ENCODE results near the gene PTPN2. TPM values are rescaled to one million over a fixed set of nuclear protein-coding genes. Genes with fewer than 3 reads are reported as not detected.

Gene PTPN2
- polyA plus RNA-seq, 1 donor from 2014 or later, result 45.7 TPM

- Histone ChIP-seq H2AFZ (ENCODE audit: low read depth, low read length) (no peak overlapping the region), H3F3A (ENCODE audit: insufficient read depth, low read length, poor library complexity, severe bottlenecking) (no peaks in the 10 kb centered on the region), H3K9me3 (ENCODE audit: low read length) (no peaks in the 10 kb centered on the region), H3K9ac (ENCODE audit: low read length) (no peak overlapping the region), H3K36me3 (ENCODE audit: insufficient read depth, low read length) (no peaks in the 10 kb centered on the region), H3K27me3 (ENCODE audit: insufficient read depth, low read depth, low read length) (no peaks in the 10 kb centered on the region), H3K79me2 (replicated peaks; ENCODE audit: insufficient read depth, low read length) (no peaks in the 10 kb centered on the region), H3K9me2 (ENCODE audit: insufficient read depth, low read length) (no peaks in the 10 kb centered on the region), H4K20me1 (ENCODE audit: insufficient read depth) (no peaks in the 10 kb centered on the region), H3K27ac (ENCODE audit: low read length) (no peak overlapping the region), H3K4me3 (ENCODE audit: low read length) (no peak overlapping the region), H3K4me2 (ENCODE audit: low read length) (no peak overlapping the region)
- TF ChIP-seq SMC3 (conservative IDR thresholded peaks at IDR 0.05; ENCODE audit: poor library complexity) (no peak), RAD21 (conservative IDR thresholded peaks at IDR 0.05) (no peak), MXI1 (conservative IDR thresholded peaks at IDR 0.05; ENCODE audit: poor library complexity, severe bottlenecking) (no peak), POLR2AphosphoS5 (IDR thresholded peaks at IDR 0.05) (no peak), TAF1 (IDR thresholded peaks at IDR 0.05; ENCODE audit: low read depth) (no peak), REST (IDR thresholded peaks at IDR 0.05; ENCODE audit: borderline replicate concordance) (no peak)
These were observed 80.7 kb downstream of the PTPN2 start for GRCh38 chr18:12803069-12803936.

GRCh38 chr18:12802538-12802937, 81.5 kb downstream of the PTPN2 start:
- Histone ChIP-seq H3K79me2 (replicated peaks; ENCODE audit: insufficient read depth, low read length) (no peaks in the 10 kb centered on the region), H3K9ac (ENCODE audit: low read length) (no peak overlapping the region), H3K4me3 (ENCODE audit: low read length) (no peak overlapping the region), H3K9me3 (ENCODE audit: low read length) (no peaks in the 10 kb centered on the region), H3K27me3 (ENCODE audit: insufficient read depth, low read depth, low read length) (no peaks in the 10 kb centered on the region), H3K4me2 (ENCODE audit: low read length) (no peak overlapping the region), H3F3A (ENCODE audit: insufficient read depth, low read length, poor library complexity, severe bottlenecking) (no peaks in the 10 kb centered on the region), H3K9me2 (ENCODE audit: insufficient read depth, low read length) (no peaks in the 10 kb centered on the region), H2AFZ (ENCODE audit: low read depth, low read length) (no peak overlapping the region), H3K36me3 (ENCODE audit: insufficient read depth, low read length) (no peaks in the 10 kb centered on the region), H3K27ac (ENCODE audit: low read length) (no peak overlapping the region), H4K20me1 (ENCODE audit: insufficient read depth) (no peaks in the 10 kb centered on the region)
- TF ChIP-seq CTCF (IDR thresholded peaks at IDR 0.05; ENCODE audit: poor library complexity, severe bottlenecking), result no peak
- TF ChIP-seq TAF1 (IDR thresholded peaks at IDR 0.05; ENCODE audit: low read depth), result no peak
- TF ChIP-seq RAD21 (conservative IDR thresholded peaks at IDR 0.05), result no peak
- TF ChIP-seq POLR2AphosphoS5 (IDR thresholded peaks at IDR 0.05), result no peak

GRCh38 chr18:12796448-12796847, 87.6 kb downstream of the PTPN2 start:
- Histone ChIP-seq H4K20me1 (ENCODE audit: insufficient read depth) (no peaks in the 10 kb centered on the region), H3K79me2 (replicated peaks; ENCODE audit: insufficient read depth, low read length) (no peaks in the 10 kb centered on the region), H3K9ac (ENCODE audit: low read length) (no peak overlapping the region), H3K27me3 (ENCODE audit: insufficient read depth, low read depth, low read length) (no peaks in the 10 kb centered on the region), H3K4me2 (ENCODE audit: low read length) (no peak overlapping the region), H3K27ac (ENCODE audit: low read length) (no peak overlapping the region), H3K9me3 (ENCODE audit: low read length) (no peaks in the 10 kb centered on the region), H3K36me3 (ENCODE audit: insufficient read depth, low read length) (no peaks in the 10 kb centered on the region), H3F3A (ENCODE audit: insufficient read depth, low read length, poor library complexity, severe bottlenecking) (no peaks in the 10 kb centered on the region), H3K9me2 (ENCODE audit: insufficient read depth, low read length) (no peaks in the 10 kb centered on the region), H2AFZ (ENCODE audit: low read depth, low read length) (no peak overlapping the region), H3K4me3 (ENCODE audit: low read length) (no peak overlapping the region)
- TF ChIP-seq RAD21 (conservative IDR thresholded peaks at IDR 0.05), result no peak
- no peak for TF ChIP-seq CTCF (IDR thresholded peaks at IDR 0.05; ENCODE audit: poor library complexity, severe bottlenecking)
- TF ChIP-seq EZH2 (IDR thresholded peaks at IDR 0.05; ENCODE audit: borderline replicate concordance, insufficient read depth, low read length, poor library complexity, severe bottlenecking), result no peak
- no peak for TF ChIP-seq MXI1 (conservative IDR thresholded peaks at IDR 0.05; ENCODE audit: poor library complexity, severe bottlenecking)
- no peak for TF ChIP-seq TAF1 (IDR thresholded peaks at IDR 0.05; ENCODE audit: low read depth)
- no peak for TF ChIP-seq POLR2AphosphoS5 (IDR thresholded peaks at IDR 0.05)
- no peak for TF ChIP-seq SMC3 (conservative IDR thresholded peaks at IDR 0.05; ENCODE audit: poor library complexity)
- TF ChIP-seq REST (IDR thresholded peaks at IDR 0.05; ENCODE audit: borderline replicate concordance), result no peak

All from neural cell (in vitro differentiated cells).